Transverse colon (tissue), 4 donors: ENCODE measurements around the gene GLIPR2. TPM values are rescaled to one million over a fixed set of nuclear protein-coding genes. Genes with fewer than 3 reads are reported as not detected.
A peak's percentile ranks its signal among the peaks of the same experiment; 100 is the strongest.

ENCODE experiments used
- DNase-seq: peaks from one replicate; pipeline ENCODE4 v3.0.0-alpha.2; 2019
- H3K27ac ChIP-seq, 4 donors: fragments of 200-600 bp; sonication (generic); 2 replicates each; pipeline ENCODE4 v1.5.1; 2016 to 2018; ENCODE audit warnings: inconsistent platforms in 4 of 4
- H3K27me3 ChIP-seq: fragments of 200-600 bp; sonication (generic); 2 replicates; pipeline ENCODE4 v1.5.1; 2017; ENCODE audit warnings: inconsistent platforms
- H3K36me3 ChIP-seq, 4 donors: fragments of 200-600 bp; sonication (generic); 2 replicates each; pipeline ENCODE4 v1.5.1; 2017 to 2019; ENCODE audit warnings: inconsistent platforms in 4 of 4
- H3K4me1 ChIP-seq, 4 donors: fragments of 200-600 bp; sonication (generic); 2 replicates each; pipeline ENCODE4 v1.5.1; 2017 to 2020; ENCODE audit warnings: inconsistent platforms in 4 of 4
- H3K4me3 ChIP-seq, 4 donors: fragments of 200-600 bp; sonication (generic); 1 replicate in 1 of 4; 2 replicates in 3 of 4; pipeline versions ENCODE4 v1.5.1 to v1.6.1; 2017 to 2019; ENCODE audit warnings: inconsistent platforms in 4 of 4
- H3K9me3 ChIP-seq, 2 donors: fragments of 200-600 bp; sonication (generic); 2 replicates each; pipeline ENCODE4 v1.5.1; 2017 to 2019; ENCODE audit warnings: inconsistent platforms in 2 of 2
- EP300 ChIP-seq: sonication (generic); formaldehyde crosslinking; IDR thresholded peaks from one replicate; pipeline ENCODE4 v1.6.1; 2017; ENCODE audit warnings: antibody characterized with exemption, low read depth
- POLR2A ChIP-seq: fragments of 450-650 bp; IDR thresholded peaks from one replicate; pipeline ENCODE4 v1.6.1; 2016; ENCODE audit warnings: antibody characterized with exemption, mild to moderate bottlenecking, moderate library complexity
- POLR2AphosphoS5 ChIP-seq, 3 donors: sonication (generic); formaldehyde crosslinking; IDR thresholded peaks; one replicate each; pipeline ENCODE4 v1.6.1; 2016; ENCODE audit warnings: antibody characterized with exemption in 3 of 3
- WGBS, 2 donors: methylation state at CpG; one replicate each; pipeline ENCODE4 v1.1.5; 2018; ENCODE audit warnings: low coverage in 1 of 2; 5-methylcytosine and 5-hydroxymethylcytosine counted together
- in situ Hi-C, 4 donors: fragments of 200-750 bp; cut with MboI; loops; one replicate each; pipeline versions ENCODE4 v1.15.0 to v1.15.1; 2017; ENCODE audit warnings: low sequenced_read_pairs in 3 of 4, low pct_ligation_motif_present in 1 of 4, low pct_unique_long_range_greater_than_20kb in 1 of 4
- intact Hi-C: fragments of 100-400 bp; cut with DNase I; formaldehyde crosslinking; loops from one replicate; pipeline ENCODE4 v1.15.1; 2023; ENCODE audit warnings: low total_unique reads
- total RNA-seq, 4 donors: library from RNA; depleted of rRNA; stranded (reverse); fragments of >200 nt; gene quantifications; one replicate each; pipeline ENCODE4 v1.1.0, GENCODE V29; 2016
- TF ChIP-seq, protein P1 (sequence below), 5 experiments: fragments of 200-600 bp in 3 of 5; fragments of 450-650 bp in 2 of 5; sonication (generic) in 3 of 5; IDR thresholded peaks; 1 replicate in 2 of 5; 2 replicates in 3 of 5; pipeline ENCODE4 v1.5.1; 2016 to 2017; ENCODE audit warnings: antibody characterized with exemption in 5 of 5, inconsistent platforms in 3 of 5, mild to moderate bottlenecking in 2 of 5, moderate library complexity in 1 of 5

GLIPR2 gene
- total RNA-seq, 4 donors from 2014 or later = 9.7 to 40.4 (median 26.7) TPM

DNA sequence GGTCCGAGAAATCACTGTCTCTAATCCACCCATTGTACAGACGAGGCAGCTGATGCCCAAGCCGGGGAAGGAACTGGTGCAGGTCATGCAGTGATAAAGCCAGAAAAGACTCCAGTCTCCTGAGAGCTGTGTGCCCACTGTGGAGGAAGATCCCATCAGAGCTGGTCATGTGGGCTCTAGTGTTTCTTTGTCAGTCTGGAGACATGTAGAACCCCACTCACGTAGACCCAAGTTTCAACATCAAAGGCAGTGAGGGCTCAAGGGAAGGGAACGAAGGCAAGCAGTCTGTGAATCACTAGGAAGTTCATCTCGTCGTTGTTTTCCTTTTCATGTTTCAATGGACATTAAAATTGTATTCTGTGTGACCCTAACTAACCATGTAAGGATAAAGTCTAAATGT, 14.6 kb upstream of the GLIPR2 start:
- TF ChIP-seq, protein P1, sequence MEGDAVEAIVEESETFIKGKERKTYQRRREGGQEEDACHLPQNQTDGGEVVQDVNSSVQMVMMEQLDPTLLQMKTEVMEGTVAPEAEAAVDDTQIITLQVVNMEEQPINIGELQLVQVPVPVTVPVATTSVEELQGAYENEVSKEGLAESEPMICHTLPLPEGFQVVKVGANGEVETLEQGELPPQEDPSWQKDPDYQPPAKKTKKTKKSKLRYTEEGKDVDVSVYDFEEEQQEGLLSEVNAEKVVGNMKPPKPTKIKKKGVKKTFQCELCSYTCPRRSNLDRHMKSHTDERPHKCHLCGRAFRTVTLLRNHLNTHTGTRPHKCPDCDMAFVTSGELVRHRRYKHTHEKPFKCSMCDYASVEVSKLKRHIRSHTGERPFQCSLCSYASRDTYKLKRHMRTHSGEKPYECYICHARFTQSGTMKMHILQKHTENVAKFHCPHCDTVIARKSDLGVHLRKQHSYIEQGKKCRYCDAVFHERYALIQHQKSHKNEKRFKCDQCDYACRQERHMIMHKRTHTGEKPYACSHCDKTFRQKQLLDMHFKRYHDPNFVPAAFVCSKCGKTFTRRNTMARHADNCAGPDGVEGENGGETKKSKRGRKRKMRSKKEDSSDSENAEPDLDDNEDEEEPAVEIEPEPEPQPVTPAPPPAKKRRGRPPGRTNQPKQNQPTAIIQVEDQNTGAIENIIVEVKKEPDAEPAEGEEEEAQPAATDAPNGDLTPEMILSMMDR (IDR thresholded peaks at IDR 0.05) = no peak
- TF ChIP-seq POLR2AphosphoS5 (IDR thresholded peaks at IDR 0.05) (no peak), EP300 (no peak), POLR2A (no peak)
- intact Hi-C loops (no loop called here), in situ Hi-C loops (no loop called here)
- Histone ChIP-seq H3K36me3 (no peaks in the 10 kb centered on the region), H3K4me1 (peaks cover 0 to 23% (median 19%) of the 10 kb centered on the region in 4 donors), H3K27me3 (no peaks in the 10 kb centered on the region), H3K9me3 (no peaks in the 10 kb centered on the region), H3K4me3 (no peak overlapping the region), H3K27ac (no peak overlapping the region)
- WGBS, 2 donors = 90 to 97% methylated on average over 4 to 7 of the region's 7 CpGs
- no peak for DNase-seq

DNA sequence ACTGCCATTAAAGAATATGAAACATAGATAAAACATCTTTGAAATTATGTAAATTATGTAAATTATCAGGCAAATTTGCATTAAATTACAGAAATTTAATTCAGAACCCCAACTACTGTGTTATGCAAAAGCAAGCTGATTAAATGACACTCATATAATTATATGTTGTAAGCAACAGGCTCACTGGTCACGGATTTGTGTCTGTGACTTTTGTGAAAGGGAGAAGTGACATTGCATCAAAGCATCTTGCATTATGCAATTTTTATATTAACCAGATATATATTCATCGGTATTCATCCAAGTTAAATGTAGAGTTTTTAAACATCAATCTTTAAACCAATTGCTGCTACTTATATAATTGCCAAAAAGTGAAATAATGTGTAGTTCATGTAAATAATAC, 13.0 kb upstream of the GLIPR2 start:
- peaks cover 0 to 39% (median 32%) of the 10 kb centered on the region in 4 donors for H3K4me1 ChIP-seq
- intact Hi-C loops = no loop called here

DNA sequence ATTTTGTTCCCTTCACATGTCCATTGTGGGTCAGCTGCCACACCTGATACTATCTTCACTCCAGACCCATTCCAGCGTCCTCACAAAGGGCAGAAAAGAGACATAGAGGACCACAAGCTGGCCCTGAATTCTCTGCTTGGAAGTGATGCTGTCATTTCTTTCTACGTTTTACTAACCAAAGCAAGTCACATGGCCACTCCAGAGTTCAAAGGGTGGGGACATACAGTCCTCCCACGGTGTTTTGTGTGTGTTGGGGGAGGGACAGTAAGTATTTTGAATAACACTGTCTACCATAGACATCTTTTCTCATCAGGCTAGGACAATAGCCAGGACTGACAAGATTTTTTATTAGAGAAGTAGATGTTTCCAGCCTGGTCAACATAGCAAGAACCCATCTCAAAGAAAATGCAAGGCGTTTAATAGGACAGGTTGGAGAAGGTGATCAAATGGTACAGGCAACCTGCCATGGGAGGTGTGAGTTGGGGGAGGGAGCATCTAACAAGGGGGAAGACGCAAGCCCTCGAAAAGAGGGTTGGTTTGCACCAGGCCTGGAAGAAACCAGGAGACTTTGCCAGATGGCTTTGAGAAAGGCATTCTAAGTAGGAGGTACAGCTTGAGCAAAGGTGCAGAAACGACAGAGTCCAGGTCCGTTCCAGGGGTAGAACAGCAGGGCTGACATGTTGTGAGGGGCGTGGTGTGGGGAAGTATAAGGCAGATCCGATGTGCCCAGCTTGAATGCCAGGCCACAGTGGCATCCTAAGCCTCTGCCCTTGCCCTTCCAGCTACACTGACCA, 11.3 kb upstream of the GLIPR2 start:
- TF ChIP-seq EP300 (no peak), POLR2AphosphoS5 (IDR thresholded peaks at IDR 0.05) (no peak), POLR2A (no peak)
- TF ChIP-seq, protein P1 (IDR thresholded peaks at IDR 0.05) = no peak
- Histone ChIP-seq H3K36me3 (no peaks in the 10 kb centered on the region), H3K4me1 (peaks cover 0 to 39% (median 32%) of the 10 kb centered on the region in 4 donors), H3K27ac (peak overlapping the region in 3 of 4 donors; percentile 75 to 86 (median 81)), H3K27me3 (no peaks in the 10 kb centered on the region), H3K4me3 (no peak overlapping the region), H3K9me3 (no peaks in the 10 kb centered on the region)
- in situ Hi-C loops (no loop called here), intact Hi-C loops (no loop called here)
- DNase-seq = no peak
- 67 to 74% methylated on average over 3 to 10 of the region's 10 CpGs for WGBS, 2 donors

More for the DNA sequence above, 13.0 kb upstream of the GLIPR2 start:
- Histone ChIP-seq H3K4me3 (no peak overlapping the region), H3K27me3 (no peaks in the 10 kb centered on the region), H3K36me3 (no peaks in the 10 kb centered on the region), H3K9me3 (no peaks in the 10 kb centered on the region), H3K27ac (no peak overlapping the region)
- TF ChIP-seq POLR2A (no peak), EP300 (no peak), POLR2AphosphoS5 (IDR thresholded peaks at IDR 0.05) (no peak)
- TF ChIP-seq, protein P1 (IDR thresholded peaks at IDR 0.05) = no peak
- in situ Hi-C loops = no loop called here
- DNase-seq = no peak
- WGBS, 2 donors = 97 to 100% methylated on average over 2 of the region's 2 CpGs

DNA sequence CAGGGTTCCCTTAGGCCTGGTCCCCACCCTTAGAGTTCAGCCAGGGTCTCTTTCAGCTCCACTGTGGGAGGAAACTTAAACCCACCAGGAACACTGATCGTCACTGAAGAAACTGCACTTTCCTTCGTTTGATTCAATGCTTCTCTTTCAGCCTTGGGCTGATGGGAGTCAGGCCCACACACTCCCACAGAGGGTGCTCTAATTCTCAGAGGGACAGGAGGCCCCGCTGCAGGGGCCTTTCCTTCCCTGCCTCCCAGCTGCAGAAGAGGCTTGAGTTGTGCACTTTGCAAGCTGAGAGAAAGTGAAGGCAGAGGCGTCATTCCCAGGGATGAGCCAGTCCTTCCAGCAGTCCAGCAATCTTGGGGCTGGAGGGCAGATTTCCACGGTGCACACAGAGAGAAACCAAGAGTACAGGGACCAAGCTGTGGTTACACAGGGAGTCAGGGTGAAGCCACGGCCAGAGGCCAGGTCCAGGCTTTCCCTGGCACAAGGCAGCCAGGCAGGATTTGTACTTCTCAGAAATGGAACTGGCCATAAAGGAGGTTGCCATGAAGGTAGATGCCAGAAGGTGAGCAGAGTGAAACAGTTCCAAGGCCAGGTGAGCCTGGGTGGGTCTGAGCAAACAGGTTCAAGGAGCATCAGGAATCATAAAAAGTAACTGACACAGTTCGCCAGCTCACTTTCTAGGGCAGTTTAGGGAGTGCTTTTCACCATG, 10.4 kb upstream of the GLIPR2 start:
- peaks cover 0 to 39% (median 32%) of the 10 kb centered on the region in 4 donors for H3K4me1 ChIP-seq
- H3K27ac ChIP-seq = peak overlapping the region; percentile 64 to 86 (median 78)
- intact Hi-C loops = no loop called here
- H3K4me3 ChIP-seq = no peak overlapping the region
- WGBS, 2 donors = 46% methylated on average over 6 of the region's 7 CpGs; no CpG with 5 or more reads in 1 of the 2 donors
- H3K9me3 ChIP-seq = no peaks in the 10 kb centered on the region
- no peak for TF ChIP-seq POLR2A
- TF ChIP-seq POLR2AphosphoS5 (IDR thresholded peaks at IDR 0.05) = peak in 2 of 3 donors; percentile 23 to 30
- TF ChIP-seq EP300 = peak; percentile 44
- no peaks in the 10 kb centered on the region for H3K27me3 ChIP-seq
- H3K36me3 ChIP-seq = no peaks in the 10 kb centered on the region
- in situ Hi-C loops = no loop called here
- DNase-seq = peak; percentile 67
